Gastroesophageal sphincter (tissue), 4 donors: ENCODE results near the gene CAPN6. TPM values are rescaled to one million over a fixed set of nuclear protein-coding genes. Genes with fewer than 3 reads are reported as not detected.

Experiments used
- ATAC-seq: fragments of 150-250 bp; one replicate; pipeline ENCODE4 v1.9.1; 2016; ENCODE audit warnings: mild to moderate bottlenecking, moderate library complexity
- H3K27ac ChIP-seq, 4 donors: fragments of 200-600 bp; sonication (generic) in 3 of 4; 1 replicate in 3 of 4; 2 replicates in 1 of 4; pipeline ENCODE4 v1.5.1; 2016 to 2019
- H3K27me3 ChIP-seq: fragments of 200-600 bp; sonication (generic); one replicate; pipeline ENCODE4 v1.5.1; 2019
- H3K36me3 ChIP-seq, 2 donors: fragments of 200-600 bp; sonication (generic); one replicate each; pipeline ENCODE4 v1.5.1; 2019; ENCODE audit warnings: control low read depth in 1 of 2
- H3K4me1 ChIP-seq, 3 donors: fragments of 200-600 bp; sonication (generic); 1 replicate in 2 of 3; 2 replicates in 1 of 3; pipeline ENCODE4 v1.5.1; 2016 to 2019; ENCODE audit warnings: control low read depth in 2 of 3
- H3K4me3 ChIP-seq, 2 donors: fragments of 200-600 bp; sonication (generic); one replicate each; pipeline ENCODE4 v1.5.1; 2019; ENCODE audit warnings: mild to moderate bottlenecking in 1 of 2, moderate library complexity in 1 of 2
- H3K9me3 ChIP-seq, 3 donors: fragments of 200-600 bp; sonication (generic); one replicate each; pipeline ENCODE4 v1.5.1; 2017 to 2019; ENCODE audit warnings: control low read depth in 2 of 3
- EP300 ChIP-seq: sonication (generic); formaldehyde crosslinking; IDR thresholded peaks from one replicate; pipeline ENCODE4 v1.6.1; 2017; ENCODE audit warnings: antibody characterized with exemption, mild to moderate bottlenecking
- POLR2A ChIP-seq, 2 donors: fragments of 450-650 bp; IDR thresholded peaks; one replicate each; pipeline ENCODE4 v1.6.1; 2017; ENCODE audit warnings: antibody characterized with exemption in 2 of 2, mild to moderate bottlenecking in 2 of 2, moderate library complexity in 1 of 2
- POLR2AphosphoS5 ChIP-seq: sonication (generic); formaldehyde crosslinking; IDR thresholded peaks from one replicate; pipeline ENCODE4 v1.6.1; 2017; ENCODE audit warnings: antibody characterized with exemption
- WGBS, 2 donors: methylation state at CpG; one replicate each; pipeline ENCODE4 v1.1.5; 2018; ENCODE audit warnings: low coverage in 1 of 2; 5-methylcytosine and 5-hydroxymethylcytosine counted together
- total RNA-seq, 4 donors: library from RNA; depleted of rRNA; stranded (reverse); fragments of >200 nt; gene quantifications; one replicate each; pipeline ENCODE4 v1.1.0, GENCODE V29; 2016
- TF ChIP-seq, protein P1 (sequence below), 4 experiments: fragments of 200-600 bp in 2 of 4; fragments of 450-650 bp in 2 of 4; sonication (generic) in 1 of 4; IDR thresholded peaks; one replicate each; pipeline ENCODE4 v1.5.1; 2017 to 2019; ENCODE audit warnings: antibody characterized with exemption in 4 of 4, mild to moderate bottlenecking in 2 of 4, moderate library complexity in 2 of 4

CAPN6 gene
- total RNA-seq, 4 donors from 2014 or later: 0.57 to 7.4 (median 0.89) TPM

- 64 to 72% methylated on average over 2 of the region's 2 CpGs for whole genome bisulfite sequencing, 2 donors
- H3K27me3 ChIP-seq: no peaks in the 10 kb centered on the region
- TF ChIP-seq POLR2AphosphoS5 (no peak), EP300 (no peak), POLR2A (IDR thresholded peaks at IDR 0.05) (no peak)
- H3K9me3 ChIP-seq: no peaks in the 10 kb centered on the region
- no peak for ATAC-seq
- no peaks in the 10 kb centered on the region for H3K36me3 ChIP-seq
- H3K4me1 ChIP-seq: no peaks in the 10 kb centered on the region
- H3K4me3 ChIP-seq: no peak overlapping the region
- H3K27ac ChIP-seq: no peak overlapping the region
Measured at GRCh38 chrX:111302284-111302683, 32.0 kb upstream of the CAPN6 start.

DNA sequence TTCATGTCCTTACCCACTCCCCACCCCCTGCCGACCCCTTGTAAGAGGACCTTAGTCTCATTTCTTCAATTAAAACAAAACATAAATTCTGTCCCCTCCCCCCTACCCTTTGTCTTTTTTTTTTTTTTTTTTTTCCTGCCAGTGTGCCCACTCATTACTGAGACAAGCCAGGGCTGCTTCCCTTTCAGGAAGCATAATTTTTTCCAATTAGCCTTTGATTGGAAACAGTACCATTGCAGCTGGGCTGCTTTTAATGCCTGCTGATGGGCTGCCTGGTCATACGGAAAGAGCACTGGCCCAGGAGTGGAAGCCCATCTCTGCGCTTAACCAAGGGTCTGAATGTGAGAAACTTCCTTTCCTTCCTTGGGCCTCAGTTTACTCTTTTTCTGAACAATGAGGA is 18.6 kb upstream of the CAPN6 start:
- Histone ChIP-seq H3K4me1 (no peaks in the 10 kb centered on the region), H3K27me3 (no peaks in the 10 kb centered on the region), H3K4me3 (no peak overlapping the region), H3K9me3 (no peaks in the 10 kb centered on the region), H3K36me3 (no peaks in the 10 kb centered on the region), H3K27ac (no peak overlapping the region)
- ATAC-seq: no peak
- no peak for TF ChIP-seq EP300
- no peak for TF ChIP-seq POLR2A (IDR thresholded peaks at IDR 0.05)
- no peak for TF ChIP-seq POLR2AphosphoS5
- TF ChIP-seq, protein P1, sequence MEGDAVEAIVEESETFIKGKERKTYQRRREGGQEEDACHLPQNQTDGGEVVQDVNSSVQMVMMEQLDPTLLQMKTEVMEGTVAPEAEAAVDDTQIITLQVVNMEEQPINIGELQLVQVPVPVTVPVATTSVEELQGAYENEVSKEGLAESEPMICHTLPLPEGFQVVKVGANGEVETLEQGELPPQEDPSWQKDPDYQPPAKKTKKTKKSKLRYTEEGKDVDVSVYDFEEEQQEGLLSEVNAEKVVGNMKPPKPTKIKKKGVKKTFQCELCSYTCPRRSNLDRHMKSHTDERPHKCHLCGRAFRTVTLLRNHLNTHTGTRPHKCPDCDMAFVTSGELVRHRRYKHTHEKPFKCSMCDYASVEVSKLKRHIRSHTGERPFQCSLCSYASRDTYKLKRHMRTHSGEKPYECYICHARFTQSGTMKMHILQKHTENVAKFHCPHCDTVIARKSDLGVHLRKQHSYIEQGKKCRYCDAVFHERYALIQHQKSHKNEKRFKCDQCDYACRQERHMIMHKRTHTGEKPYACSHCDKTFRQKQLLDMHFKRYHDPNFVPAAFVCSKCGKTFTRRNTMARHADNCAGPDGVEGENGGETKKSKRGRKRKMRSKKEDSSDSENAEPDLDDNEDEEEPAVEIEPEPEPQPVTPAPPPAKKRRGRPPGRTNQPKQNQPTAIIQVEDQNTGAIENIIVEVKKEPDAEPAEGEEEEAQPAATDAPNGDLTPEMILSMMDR (IDR thresholded peaks at IDR 0.05): no peak
- WGBS, 2 donors: 90 to 100% methylated on average over 1 to 3 of the region's 3 CpGs

GRCh38 chrX:111284631-111285293 is 14.5 kb upstream of the CAPN6 start:
- TF ChIP-seq POLR2A (IDR thresholded peaks at IDR 0.05): no peak
- no peak for TF ChIP-seq EP300
- TF ChIP-seq, protein P1 (IDR thresholded peaks at IDR 0.05): no peak
- no peak for TF ChIP-seq POLR2AphosphoS5
- 54 to 73% methylated on average over 2 to 6 of the region's 8 CpGs for WGBS, 2 donors
- Histone ChIP-seq H3K4me3 (no peak overlapping the region), H3K27ac (no peak overlapping the region), H3K9me3 (no peaks in the 10 kb centered on the region), H3K4me1 (no peaks in the 10 kb centered on the region), H3K36me3 (no peaks in the 10 kb centered on the region), H3K27me3 (no peaks in the 10 kb centered on the region)
- ATAC-seq: no peak

DNA sequence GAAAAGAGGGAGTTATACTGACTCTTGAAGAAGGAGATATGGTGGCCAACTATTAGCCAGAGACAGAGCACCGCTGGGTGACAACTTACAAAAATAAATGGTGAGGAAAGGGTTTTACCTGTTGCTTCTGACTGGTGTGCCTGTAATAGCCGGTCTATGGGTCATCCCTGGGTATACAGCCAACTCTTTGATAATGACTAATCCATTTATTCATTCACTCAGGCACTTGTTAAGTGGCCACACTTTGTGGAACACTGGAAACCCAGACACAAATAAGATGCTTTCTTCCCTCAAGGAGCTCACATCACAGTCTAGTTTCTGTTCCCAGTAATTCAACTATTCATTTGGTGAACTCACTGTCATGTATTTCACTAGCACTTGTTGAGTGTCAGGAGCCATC is 13.2 kb upstream of the CAPN6 start:
- H3K4me1 ChIP-seq: no peaks in the 10 kb centered on the region
- TF ChIP-seq POLR2A (IDR thresholded peaks at IDR 0.05): no peak
- TF ChIP-seq EP300: no peak
- no peak for TF ChIP-seq POLR2AphosphoS5
- TF ChIP-seq, protein P1 (IDR thresholded peaks at IDR 0.05): no peak
- no peaks in the 10 kb centered on the region for H3K27me3 ChIP-seq
- H3K9me3 ChIP-seq: no peaks in the 10 kb centered on the region
- 76% methylated on average over 2 of the region's 2 CpGs; no CpG with 5 or more reads in 1 of the 2 donors for WGBS, 2 donors
- ATAC-seq: no peak
- H3K4me3 ChIP-seq: no peak overlapping the region
- H3K27ac ChIP-seq: no peak overlapping the region
- H3K36me3 ChIP-seq: no peaks in the 10 kb centered on the region

DNA sequence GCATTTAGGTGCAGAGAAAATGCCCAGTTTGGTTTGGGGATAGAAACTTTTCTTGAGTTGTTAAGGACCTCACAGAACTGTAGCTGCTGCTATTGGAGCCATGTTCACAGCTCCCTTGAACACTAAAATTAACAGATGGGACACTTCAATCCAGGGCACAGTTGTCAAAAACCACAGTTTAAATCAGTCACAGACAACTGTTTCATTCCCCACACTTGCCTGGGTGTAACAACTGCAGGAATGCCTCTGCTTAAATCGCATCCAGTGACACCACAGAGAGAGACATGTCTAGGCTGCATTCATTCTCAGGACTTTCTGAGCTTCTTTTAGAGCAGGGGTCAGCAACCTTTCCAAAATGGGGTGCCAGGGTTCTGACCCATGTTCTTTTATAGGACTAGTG is 12.7 kb upstream of the CAPN6 start:
- Histone ChIP-seq H3K27me3 (no peaks in the 10 kb centered on the region), H3K27ac (no peak overlapping the region), H3K4me1 (no peaks in the 10 kb centered on the region), H3K36me3 (no peaks in the 10 kb centered on the region), H3K9me3 (no peaks in the 10 kb centered on the region), H3K4me3 (no peak overlapping the region)
- no peak for TF ChIP-seq POLR2AphosphoS5
- TF ChIP-seq POLR2A (IDR thresholded peaks at IDR 0.05): no peak
- TF ChIP-seq, protein P1 (IDR thresholded peaks at IDR 0.05): no peak
- no peak for TF ChIP-seq EP300
- no peak for ATAC-seq
- WGBS, 2 donors: no CpG with 5 or more reads among the region's 1 CpG
